Glutamatergic neuron (in vitro differentiated cells): Measurements from ENCODE around the gene FRMD4A. TPM values are rescaled to one million over a fixed set of nuclear protein-coding genes. Genes with fewer than 3 reads are reported as not detected.

Experiments used
- DNase-seq: peaks from one replicate; pipeline ENCODE4 v3.0.0; 2022
- H3K27ac Mint-ChIP-seq: one replicate; pipeline ENCODE4 v1.8.0; 2020; ENCODE audit warnings: mild to moderate bottlenecking, mixed read lengths, inconsistent platforms; ENCODE audit not compliant: unreplicated experiment
- H3K27me3 Mint-ChIP-seq: one replicate; pipeline ENCODE4 v1.8.0; 2020; ENCODE audit warnings: mild to moderate bottlenecking, moderate library complexity, mixed read lengths, inconsistent platforms; ENCODE audit not compliant: unreplicated experiment
- H3K36me3 Mint-ChIP-seq: one replicate; pipeline ENCODE4 v1.8.0; 2020; ENCODE audit warnings: mild to moderate bottlenecking, mixed read lengths, inconsistent platforms; ENCODE audit not compliant: unreplicated experiment
- H3K4me1 Mint-ChIP-seq: one replicate; pipeline ENCODE4 v1.8.0; 2020; ENCODE audit warnings: mild to moderate bottlenecking, low read depth, mixed read lengths, inconsistent platforms; ENCODE audit not compliant: unreplicated experiment
- H3K4me3 Mint-ChIP-seq: one replicate; pipeline ENCODE4 v1.8.0; 2020; ENCODE audit warnings: mild to moderate bottlenecking, mixed read lengths, inconsistent platforms; ENCODE audit not compliant: unreplicated experiment
- H3K9me3 Mint-ChIP-seq: one replicate; pipeline ENCODE4 v1.8.0; 2020; ENCODE audit warnings: mild to moderate bottlenecking, moderate library complexity, mixed read lengths, inconsistent platforms; ENCODE audit not compliant: unreplicated experiment
- total RNA-seq: library from RNA; stranded (reverse); fragmentation: NEBNext Ultra II Directional; extraction: Animal tissue kit (Norgen Biotek cat#: 25700); gene quantifications from one replicate; pipeline ENCODE4 v1.2.1, GENCODE V29; 2021; ENCODE audit not compliant: unreplicated experiment
- TF ChIP-seq, protein P1 (sequence below): fragments of 200-600 bp; sonication (generic); IDR thresholded peaks from one replicate; pipeline ENCODE4 v1.5.0; 2021; ENCODE audit not compliant: partially characterized antibody, unreplicated experiment

Gene FRMD4A
- total RNA-seq, 1 donor from 2014 or later, result 70.6 TPM

- Mint-ChIP-seq H3K27ac (no peak overlapping the region), H3K27me3 (no peaks in the 10 kb centered on the region), H3K9me3 (no peaks in the 10 kb centered on the region), H3K4me3 (no peak overlapping the region), H3K4me1 (peaks cover 5% of the 10 kb centered on the region), H3K36me3 (no peaks in the 10 kb centered on the region)
- DNase-seq, result no peak
- TF ChIP-seq, protein P1, sequence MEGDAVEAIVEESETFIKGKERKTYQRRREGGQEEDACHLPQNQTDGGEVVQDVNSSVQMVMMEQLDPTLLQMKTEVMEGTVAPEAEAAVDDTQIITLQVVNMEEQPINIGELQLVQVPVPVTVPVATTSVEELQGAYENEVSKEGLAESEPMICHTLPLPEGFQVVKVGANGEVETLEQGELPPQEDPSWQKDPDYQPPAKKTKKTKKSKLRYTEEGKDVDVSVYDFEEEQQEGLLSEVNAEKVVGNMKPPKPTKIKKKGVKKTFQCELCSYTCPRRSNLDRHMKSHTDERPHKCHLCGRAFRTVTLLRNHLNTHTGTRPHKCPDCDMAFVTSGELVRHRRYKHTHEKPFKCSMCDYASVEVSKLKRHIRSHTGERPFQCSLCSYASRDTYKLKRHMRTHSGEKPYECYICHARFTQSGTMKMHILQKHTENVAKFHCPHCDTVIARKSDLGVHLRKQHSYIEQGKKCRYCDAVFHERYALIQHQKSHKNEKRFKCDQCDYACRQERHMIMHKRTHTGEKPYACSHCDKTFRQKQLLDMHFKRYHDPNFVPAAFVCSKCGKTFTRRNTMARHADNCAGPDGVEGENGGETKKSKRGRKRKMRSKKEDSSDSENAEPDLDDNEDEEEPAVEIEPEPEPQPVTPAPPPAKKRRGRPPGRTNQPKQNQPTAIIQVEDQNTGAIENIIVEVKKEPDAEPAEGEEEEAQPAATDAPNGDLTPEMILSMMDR, result no peak
These were observed 706.1 kb downstream of the FRMD4A start for GRCh38 chr10:13624630-13625029.

DNA sequence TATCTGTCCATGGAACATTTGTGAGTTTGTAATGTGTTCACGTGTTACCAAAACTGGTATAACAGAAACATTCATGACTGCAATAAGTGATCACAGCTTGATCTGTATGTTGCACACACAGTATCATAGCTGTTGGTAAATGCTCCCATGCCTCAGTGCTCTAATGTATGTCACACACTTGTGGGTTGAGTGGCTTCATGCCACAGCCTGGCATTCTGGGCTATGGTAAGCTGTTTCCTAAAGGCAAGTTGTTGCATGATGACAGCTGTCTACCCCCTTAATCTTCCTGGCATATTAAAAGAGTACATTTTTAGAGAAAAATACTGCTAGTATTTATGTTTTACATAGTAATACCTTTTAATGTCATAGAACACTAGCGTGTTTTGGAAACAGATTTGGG is 708.8 kb downstream of the FRMD4A start:
- no peaks in the 10 kb centered on the region for H3K9me3 Mint-ChIP-seq
- TF ChIP-seq, protein P1, result no peak
- no peaks in the 10 kb centered on the region for H3K36me3 Mint-ChIP-seq
- H3K4me3 Mint-ChIP-seq, result no peak overlapping the region
- H3K27me3 Mint-ChIP-seq, result no peaks in the 10 kb centered on the region
- H3K4me1 Mint-ChIP-seq, result peaks cover 5% of the 10 kb centered on the region
- H3K27ac Mint-ChIP-seq, result no peak overlapping the region
- DNase-seq, result no peak

- peaks cover 9% of the 10 kb centered on the region for H3K4me1 Mint-ChIP-seq
- H3K4me3 Mint-ChIP-seq, result no peak overlapping the region
- TF ChIP-seq, protein P1, result no peak
- H3K9me3 Mint-ChIP-seq, result peaks cover 2% of the 10 kb centered on the region
- no peak for DNase-seq
- H3K36me3 Mint-ChIP-seq, result no peaks in the 10 kb centered on the region
- H3K27me3 Mint-ChIP-seq, result no peaks in the 10 kb centered on the region
- H3K27ac Mint-ChIP-seq, result no peak overlapping the region
These were observed 713.6 kb downstream of the FRMD4A start for GRCh38 chr10:13617116-13617515.

GRCh38 chr10:13615650-13616300 is 714.9 kb downstream of the FRMD4A start:
- no peaks in the 10 kb centered on the region for H3K36me3 Mint-ChIP-seq

More at GRCh38 chr10:13615650-13616300, 714.9 kb downstream of the FRMD4A start:
- H3K27ac Mint-ChIP-seq, result no peak overlapping the region
- peaks cover 4% of the 10 kb centered on the region for H3K4me1 Mint-ChIP-seq
- H3K27me3 Mint-ChIP-seq, result no peaks in the 10 kb centered on the region
- TF ChIP-seq, protein P1, result no peak
- peaks cover 2% of the 10 kb centered on the region for H3K9me3 Mint-ChIP-seq
- H3K4me3 Mint-ChIP-seq, result no peak overlapping the region
- no peak for DNase-seq
